GM13976 (cell line): ENCODE data around the gene HOXB6.

ENCODE experiments used
- DNase-seq: peaks from one replicate; pipeline ENCODE4 v3.0.0; 2012; ENCODE audit warnings: low spot score
- CTCF ChIP-seq: IDR thresholded peaks from 2 replicates; pipeline ENCODE4 v1.5.1; 2012; ENCODE audit warnings: borderline replicate concordance, mild to moderate bottlenecking; ENCODE audit not compliant: insufficient read depth; ENCODE audit errors: extremely low read depth, missing control alignments, control extremely low read depth
- in situ Hi-C: fragments of 300-500 bp; cut with MboI; formaldehyde crosslinking; loops from one replicate; pipeline ENCODE4 v1.12.0; 2022; ENCODE audit warnings: low sequenced_read_pairs, mixed read lengths, inconsistent platforms; ENCODE audit not compliant: unreplicated experiment

Gene HOXB6

DNA sequence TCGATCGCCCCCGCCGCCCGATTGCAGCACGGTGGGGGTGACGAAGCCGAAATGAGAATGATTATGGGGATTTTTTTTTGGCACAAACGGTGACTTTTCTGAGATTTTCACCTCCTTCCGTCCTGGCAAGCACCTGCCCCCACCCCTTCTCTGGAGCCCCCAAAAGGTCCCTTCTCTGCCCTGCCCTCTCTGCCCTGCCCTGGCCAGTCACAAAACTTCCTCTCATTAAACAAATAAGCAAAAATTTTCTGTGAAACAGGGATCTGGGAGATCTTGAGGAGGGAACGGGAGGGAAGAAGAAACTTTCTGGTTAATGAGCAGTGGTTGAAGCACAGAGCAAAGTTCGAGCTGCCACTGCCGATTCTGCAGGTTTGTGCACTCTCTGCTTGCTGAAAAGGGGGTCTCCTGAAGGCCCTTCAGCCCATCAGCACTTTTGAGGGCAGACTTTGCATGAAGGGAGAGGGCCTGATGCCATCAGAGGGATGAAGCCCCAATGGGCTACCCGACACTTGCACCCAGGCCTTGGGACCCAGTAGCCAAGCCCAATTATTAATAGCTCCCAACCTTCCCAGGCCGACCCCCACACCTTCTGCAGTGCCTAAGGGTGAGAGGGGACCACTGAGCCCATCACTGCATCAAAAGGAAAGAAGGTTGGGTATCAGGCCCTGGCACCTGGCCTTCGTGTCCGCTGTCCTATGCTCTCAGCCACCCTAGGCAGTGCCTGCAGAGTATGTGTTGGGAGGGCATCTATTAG is 11.4 kb upstream of the HOXB6 start:
- TF ChIP-seq CTCF: no peak
- DNase-seq: no peak
- in situ Hi-C loops: no loop called here

- in situ Hi-C loops: no loop called here
- DNase-seq: no peak
- TF ChIP-seq CTCF: no peak
Measured at GRCh38 chr17:48615047-48615962, 10.5 kb upstream of the HOXB6 start, which contains the start of gene HOXB8. HOXB8 (minus strand) TSS chr17:48615292; CDS start chr17:48614704, 588 bp downstream.

- no peak for TF ChIP-seq CTCF
- DNase-seq: no peak
- in situ Hi-C loops: no loop called here
Measured at GRCh38 chr17:48613862-48614694, 9.3 kb upstream of the HOXB6 start.

DNA sequence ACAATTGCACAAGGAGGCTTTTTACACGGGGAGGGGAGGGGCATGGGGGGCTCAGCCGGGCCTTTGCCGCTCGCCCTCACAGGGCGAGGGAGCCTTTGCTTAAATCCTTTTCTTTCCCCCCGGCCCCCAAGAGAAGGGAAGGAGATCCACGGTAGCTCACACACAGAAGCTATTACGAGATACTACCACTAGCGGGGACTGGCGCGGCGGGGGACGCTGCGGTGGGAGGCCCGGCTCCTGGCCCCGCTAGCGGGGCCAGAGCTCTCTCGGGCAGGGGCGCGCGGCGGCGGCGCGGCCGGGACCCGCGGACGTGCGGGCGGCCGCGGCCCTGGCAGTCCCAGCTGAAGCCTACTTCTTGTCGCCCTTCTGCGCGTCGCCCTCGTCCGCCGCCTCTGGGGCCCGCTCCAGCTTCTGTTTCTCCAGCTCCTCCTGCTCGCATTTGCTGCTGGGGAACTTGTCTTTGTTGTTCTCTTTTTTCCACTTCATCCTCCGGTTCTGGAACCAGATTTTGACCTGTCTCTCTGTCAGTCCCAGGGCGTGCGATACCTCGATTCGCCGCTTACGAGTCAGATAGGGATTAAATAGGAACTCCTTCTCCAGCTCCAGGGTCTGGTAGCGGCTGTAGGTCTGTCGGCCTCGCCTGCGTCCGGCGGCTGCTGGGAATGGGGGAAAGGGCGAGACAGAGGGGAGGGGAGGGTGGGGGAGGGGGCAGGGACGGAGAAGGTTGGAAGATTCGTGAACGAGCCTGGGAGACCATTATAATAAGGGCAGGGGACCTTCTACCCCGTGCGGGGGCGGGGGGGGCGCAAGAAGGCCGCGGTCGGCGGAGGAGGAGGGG is 8.3 kb upstream of the HOXB6 start:
- in situ Hi-C loops: no loop called here
- peak; percentile 76 for DNase-seq
- TF ChIP-seq CTCF: no peak

DNA sequence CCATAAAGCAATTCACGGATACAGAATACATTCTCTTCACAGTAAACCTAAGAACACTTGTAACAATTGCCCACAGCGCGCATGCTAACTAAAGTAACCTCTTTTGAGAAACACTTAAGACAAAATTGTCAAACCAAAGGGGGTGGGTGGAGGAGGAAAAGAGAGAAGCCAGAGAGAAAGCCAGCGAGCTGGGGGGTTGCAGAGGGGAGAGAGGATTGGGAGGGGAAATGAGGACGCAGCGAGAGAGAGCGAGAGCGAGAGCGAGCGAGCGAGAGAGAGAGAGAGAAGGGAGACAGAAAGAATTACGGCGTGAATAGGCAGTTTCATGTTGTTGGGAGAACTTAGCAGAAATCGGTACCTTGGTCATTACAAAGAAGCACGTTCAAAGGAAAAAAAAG is 7.7 kb upstream of the HOXB6 start:
- in situ Hi-C loops: no loop called here
- TF ChIP-seq CTCF: no peak
- DNase-seq: no peak
